ENCODE data around the gene SALL2. TPM values are rescaled to one million over a fixed set of nuclear protein-coding genes. Genes with fewer than 3 reads are reported as not detected.

SALL2 gene
- total RNA-seq, 5 donors from 2014 or later (not counting 1 experiment from before 2014, with no cell fraction given), result 3.3 to 5.8 (median 4.6) TPM

DNA sequence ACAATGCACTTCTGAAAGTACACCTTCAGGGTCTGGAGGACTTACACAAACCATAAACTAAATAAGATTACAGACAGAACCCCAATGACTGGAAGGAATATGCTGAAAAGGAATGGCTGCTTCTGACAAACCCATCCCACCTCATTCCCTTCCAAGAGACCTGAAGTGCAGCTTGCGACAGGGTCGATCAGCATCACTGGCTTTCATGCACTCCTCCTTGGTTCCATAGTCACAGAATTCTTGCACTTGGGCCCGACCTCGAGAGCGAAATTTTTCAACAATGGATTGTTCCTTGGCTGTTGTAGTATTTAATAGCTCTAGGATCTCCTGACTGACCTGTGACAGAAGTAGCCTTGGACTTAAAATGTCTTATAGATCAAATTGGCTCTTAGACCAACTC lies 24.6 kb downstream of the SALL2 start:
- Histone ChIP-seq H3K9me3 (no peaks in the 10 kb centered on the region), H3K27me3 (replicated peaks in 1 of 2; ENCODE audit: control insufficient read depth in 2 of 2, extremely low read depth in 1 of 2, insufficient read depth in 2 of 2, low read length in 1 of 2) (no peaks in the 10 kb centered on the region), H3K4me3 (ENCODE audit: control insufficient read depth in 1 of 2, extremely low read depth in 1 of 2, low read length in 1 of 2) (no peak overlapping the region), H3K4me1 (ENCODE audit: control insufficient read depth in 1 of 2, extremely low read depth in 1 of 2, insufficient read depth in 2 of 2, low read length in 2 of 2) (peaks cover 6 to 8% of the 10 kb centered on the region in 2 experiments), H3K36me3 (ENCODE audit: control insufficient read depth in 2 of 2, extremely low read depth in 1 of 2, insufficient read depth in 1 of 2, low read length in 1 of 2) (peaks cover 0 to 71% of the 10 kb centered on the region in 2 donors), H3K27ac (ENCODE audit: low read length) (no peak overlapping the region)
- Mint-ChIP-seq H3K9me3 (no peaks in the 10 kb centered on the region), H3K4me3 (no peak overlapping the region), H3K4me1 (peaks cover 32 to 41% (median 32%) of the 10 kb centered on the region in 3 donors), H3K27me3 (no peaks in the 10 kb centered on the region), H3K36me3 (peaks cover 41% of the 10 kb centered on the region), H3K27ac (no peak overlapping the region)
- DNase-seq (no peak), ATAC-seq (replicated peaks in 1 of 4) (no peak)
- CTCF ChIA-PET, result interaction anchor here in 1 of 2 donors (2.8 kb wide), 1 partner anchor 10 kb away, joined by 10 read pairs; the partner anchor contains the start of gene METTL3
- POLR2A ChIA-PET, result interaction anchor here in 1 of 2 donors (0.6 to 0.8 kb wide), 2 partner anchors 25 to 378 kb away, joined by 3 read pairs; no protein-coding TSS in a partner anchor
- 100% methylated on average over 2 of the region's 5 CpGs for WGBS (ENCODE audit: insufficient coverage)

GRCh38 chr14:21498540-21499526 lies 27.3 kb downstream of the SALL2 start:
- no peaks in the 10 kb centered on the region for H3K27me3 ChIP-seq (replicated peaks in 1 of 2; ENCODE audit: control insufficient read depth in 2 of 2, extremely low read depth in 1 of 2, insufficient read depth in 2 of 2, low read length in 1 of 2)
- ChIA-PET CTCF (interaction anchor here (0.6 to 2.9 kb wide), 34 partner anchors 9 to 1417 kb away, joined by 3 to 50 read pairs (median 6); partner anchors contain the start of genes METTL3 (in 2 of the 2), RAB2B (in 2 of the 2), TOX4 (in 2 of the 2) and CHD8 (in 1 of the 2)), POLR2A (interaction anchor here (0.6 to 1.5 kb wide), 6 partner anchors 9 to 57 kb away, joined by 3 to 27 read pairs (median 4); partner anchors contain the start of gene METTL3 (in 1 of the 2))
- no peaks in the 10 kb centered on the region for H3K9me3 ChIP-seq
- no peak overlapping the region for H3K4me3 Mint-ChIP-seq
- WGBS (ENCODE audit: insufficient coverage), result 56% methylated on average over 3 of the region's 5 CpGs
- no peaks in the 10 kb centered on the region for H3K27me3 Mint-ChIP-seq
- peak overlapping the region; percentile 58 to 77 for H3K27ac Mint-ChIP-seq
- peaks cover 4 to 6% of the 10 kb centered on the region in 2 experiments for H3K4me1 ChIP-seq (ENCODE audit: control insufficient read depth in 1 of 2, extremely low read depth in 1 of 2, insufficient read depth in 2 of 2, low read length in 2 of 2)
- ATAC-seq (replicated peaks in 1 of 4) (peak; percentile 54 to 91 (median 64)), DNase-seq (peak in 14 of 35 experiments; percentile 4 to 79 (median 26))
- H3K9me3 Mint-ChIP-seq, result no peaks in the 10 kb centered on the region
- peaks cover 0 to 91% of the 10 kb centered on the region in 2 donors for H3K36me3 ChIP-seq (ENCODE audit: control insufficient read depth in 2 of 2, extremely low read depth in 1 of 2, insufficient read depth in 1 of 2, low read length in 1 of 2)
- peaks cover 20 to 31% (median 23%) of the 10 kb centered on the region in 3 donors for H3K4me1 Mint-ChIP-seq
- H3K27ac ChIP-seq (ENCODE audit: low read length), result peak overlapping the region; percentile 11
- peaks cover 58% of the 10 kb centered on the region for H3K36me3 Mint-ChIP-seq
- no peak overlapping the region for H3K4me3 ChIP-seq (ENCODE audit: control insufficient read depth in 1 of 2, extremely low read depth in 1 of 2, low read length in 1 of 2)

- DNase-seq (no peak), ATAC-seq (replicated peaks in 1 of 4) (no peak)
- Histone ChIP-seq H3K27ac (ENCODE audit: low read length) (no peak overlapping the region), H3K36me3 (ENCODE audit: control insufficient read depth in 2 of 2, extremely low read depth in 1 of 2, insufficient read depth in 1 of 2, low read length in 1 of 2) (peaks cover 0 to 85% of the 10 kb centered on the region in 2 donors), H3K9me3 (no peaks in the 10 kb centered on the region), H3K4me1 (ENCODE audit: control insufficient read depth in 1 of 2, extremely low read depth in 1 of 2, insufficient read depth in 2 of 2, low read length in 2 of 2) (peaks cover 4 to 6% of the 10 kb centered on the region in 2 experiments), H3K27me3 (replicated peaks in 1 of 2; ENCODE audit: control insufficient read depth in 2 of 2, extremely low read depth in 1 of 2, insufficient read depth in 2 of 2, low read length in 1 of 2) (no peaks in the 10 kb centered on the region), H3K4me3 (ENCODE audit: control insufficient read depth in 1 of 2, extremely low read depth in 1 of 2, low read length in 1 of 2) (no peak overlapping the region)
- Mint-ChIP-seq H3K4me1 (peaks cover 20 to 23% (median 23%) of the 10 kb centered on the region in 3 donors), H3K4me3 (no peak overlapping the region), H3K36me3 (peaks cover 58% of the 10 kb centered on the region), H3K9me3 (no peaks in the 10 kb centered on the region), H3K27ac (no peak overlapping the region), H3K27me3 (no peaks in the 10 kb centered on the region)
- WGBS (ENCODE audit: insufficient coverage), result 100% methylated on average over 1 of the region's 2 CpGs
- CTCF ChIA-PET, result interaction anchor here in 1 of 2 donors (1.5 kb wide), 1 partner anchor 60 kb away, joined by 6 read pairs; no protein-coding TSS in a partner anchor
- POLR2A ChIA-PET, result no interaction called here
Measured at GRCh38 chr14:21496453-21496852, 29.7 kb downstream of the SALL2 start.

GRCh38 chr14:21494902-21495762 lies 31.0 kb downstream of the SALL2 start:
- Histone ChIP-seq H3K36me3 (ENCODE audit: control insufficient read depth in 2 of 2, extremely low read depth in 1 of 2, insufficient read depth in 1 of 2, low read length in 1 of 2) (peaks cover 0 to 85% of the 10 kb centered on the region in 2 donors), H3K27ac (ENCODE audit: low read length) (no peak overlapping the region), H3K4me3 (ENCODE audit: control insufficient read depth in 1 of 2, extremely low read depth in 1 of 2, low read length in 1 of 2) (no peak overlapping the region), H3K27me3 (replicated peaks in 1 of 2; ENCODE audit: control insufficient read depth in 2 of 2, extremely low read depth in 1 of 2, insufficient read depth in 2 of 2, low read length in 1 of 2) (no peaks in the 10 kb centered on the region), H3K4me1 (ENCODE audit: control insufficient read depth in 1 of 2, extremely low read depth in 1 of 2, insufficient read depth in 2 of 2, low read length in 2 of 2) (peaks cover 4 to 6% of the 10 kb centered on the region in 2 experiments), H3K9me3 (no peaks in the 10 kb centered on the region)
- no peak for DNase-seq
- H3K27me3 Mint-ChIP-seq, result no peaks in the 10 kb centered on the region
- ChIA-PET POLR2A (interaction anchor here (0.6 to 1.1 kb wide), 2 partner anchors 10 to 248 kb away, joined by 3 read pairs; no protein-coding TSS in a partner anchor), CTCF (interaction anchor here (0.6 to 1.5 kb wide), 5 partner anchors 17 to 1469 kb away, joined by 3 to 9 read pairs (median 4); partner anchors contain the start of gene CHD8 (in 1 of the 2))
- 100% methylated on average over 1 of the region's 2 CpGs for WGBS (ENCODE audit: insufficient coverage)
- H3K27ac Mint-ChIP-seq, result peak overlapping the region in 1 of 2 donors; percentile 44
- no peaks in the 10 kb centered on the region for H3K9me3 Mint-ChIP-seq
- no peak overlapping the region for H3K4me3 Mint-ChIP-seq
- ATAC-seq (replicated peaks in 1 of 4), result no peak
- peaks cover 51% of the 10 kb centered on the region for H3K36me3 Mint-ChIP-seq
- peaks cover 16% of the 10 kb centered on the region in 3 donors for H3K4me1 Mint-ChIP-seq

- Histone ChIP-seq H3K27ac (ENCODE audit: low read length) (no peak overlapping the region), H3K9me3 (no peaks in the 10 kb centered on the region), H3K4me1 (ENCODE audit: control insufficient read depth in 1 of 2, extremely low read depth in 1 of 2, insufficient read depth in 2 of 2, low read length in 2 of 2) (no peaks in the 10 kb centered on the region), H3K27me3 (replicated peaks in 1 of 2; ENCODE audit: control insufficient read depth in 2 of 2, extremely low read depth in 1 of 2, insufficient read depth in 2 of 2, low read length in 1 of 2) (no peaks in the 10 kb centered on the region), H3K36me3 (ENCODE audit: control insufficient read depth in 2 of 2, extremely low read depth in 1 of 2, insufficient read depth in 1 of 2, low read length in 1 of 2) (peaks cover 0 to 51% of the 10 kb centered on the region in 2 donors), H3K4me3 (ENCODE audit: control insufficient read depth in 1 of 2, extremely low read depth in 1 of 2, low read length in 1 of 2) (no peak overlapping the region)
- ChIA-PET CTCF (no interaction called here), POLR2A (no interaction called here)
- no CpG with 5 or more reads among the region's 1 CpG for WGBS (ENCODE audit: insufficient coverage)
- H3K9me3 Mint-ChIP-seq, result no peaks in the 10 kb centered on the region
- no peaks in the 10 kb centered on the region for H3K27me3 Mint-ChIP-seq
- no peak overlapping the region for H3K4me3 Mint-ChIP-seq
- peaks cover 9% of the 10 kb centered on the region for H3K36me3 Mint-ChIP-seq
- H3K27ac Mint-ChIP-seq, result no peak overlapping the region
- no peak for DNase-seq
- peaks cover 8 to 13% (median 11%) of the 10 kb centered on the region in 3 donors for H3K4me1 Mint-ChIP-seq
- no peak for ATAC-seq (replicated peaks in 1 of 4)
Measured at GRCh38 chr14:21486640-21487087, 39.5 kb downstream of the SALL2 start.
